HEK293 (cell line): Measurements from ENCODE around the gene TMEM256.

ENCODE experiments used
- CTCF ChIP-seq: fragments of 450-650 bp; formaldehyde crosslinking; IDR thresholded peaks from 2 replicates; pipeline ENCODE4 v1.5.1; 2016; ENCODE audit warnings: missing biosample characterization, missing genetic modification characterization
- KLF1 ChIP-seq: fragments of 450-650 bp; formaldehyde crosslinking; IDR thresholded peaks from 2 replicates; pipeline ENCODE4 v1.5.1; 2016; ENCODE audit warnings: missing biosample characterization, missing genetic modification characterization
- PRDM4 ChIP-seq: fragments of 450-650 bp; formaldehyde crosslinking; IDR thresholded peaks from 2 replicates; pipeline ENCODE4 v1.5.1; 2017; ENCODE audit warnings: missing biosample characterization, missing genetic modification characterization
- YY1 ChIP-seq: fragments of 450-650 bp; formaldehyde crosslinking; IDR thresholded peaks from 2 replicates; pipeline ENCODE4 v1.5.1; 2018; ENCODE audit warnings: missing biosample characterization, missing genetic modification characterization
- ZBTB1 ChIP-seq: fragments of 450-650 bp; formaldehyde crosslinking; IDR thresholded peaks from 2 replicates; pipeline ENCODE4 v1.5.1; 2016; ENCODE audit warnings: missing biosample characterization, missing genetic modification characterization
- ZBTB17 ChIP-seq: fragments of 450-650 bp; formaldehyde crosslinking; IDR thresholded peaks from 2 replicates; pipeline ENCODE4 v1.5.1; 2016; ENCODE audit warnings: missing biosample characterization, missing genetic modification characterization
- ZNF311 ChIP-seq: fragments of 450-650 bp; formaldehyde crosslinking; IDR thresholded peaks from 2 replicates; pipeline ENCODE4 v1.5.1; 2017; ENCODE audit warnings: missing biosample characterization, missing genetic modification characterization, borderline replicate concordance
- ZNF335 ChIP-seq: fragments of 450-650 bp; formaldehyde crosslinking; conservative IDR thresholded peaks from 2 replicates; pipeline ENCODE4 v1.5.1; 2016; ENCODE audit warnings: missing biosample characterization, missing genetic modification characterization
- ZNF398 ChIP-seq: fragments of 450-650 bp; formaldehyde crosslinking; IDR thresholded peaks from 2 replicates; pipeline ENCODE4 v1.5.1; 2017; ENCODE audit warnings: missing biosample characterization, missing genetic modification characterization
- ZNF510 ChIP-seq: fragments of 450-650 bp; formaldehyde crosslinking; IDR thresholded peaks from 2 replicates; pipeline ENCODE4 v1.5.1; 2018; ENCODE audit warnings: mild to moderate bottlenecking, missing genetic modification characterization, missing biosample characterization; ENCODE audit not compliant: insufficient replicate concordance
- ZNF704 ChIP-seq: fragments of 450-650 bp; formaldehyde crosslinking; IDR thresholded peaks from 2 replicates; pipeline ENCODE4 v1.5.1; 2016; ENCODE audit warnings: missing biosample characterization, missing genetic modification characterization

GRCh38 chr17:7367918-7368598, 35.8 kb downstream of the TMEM256 start:
- TF ChIP-seq CTCF (tag by site-specific recombination) (no peak), ZNF704 (tag by site-specific recombination) (no peak), ZNF398 (tag by site-specific recombination) (no peak), ZNF510 (tag by site-specific recombination) (no peak), KLF1 (no peak), ZNF311 (no peak), ZNF335 (tag by site-specific recombination) (no peak), ZBTB17 (tag by site-specific recombination) (no peak), YY1 (tag by site-specific recombination) (no peak), PRDM4 (tag by site-specific recombination) (no peak), ZBTB1 (tag by site-specific recombination) (no peak)
